SK-N-MC (cell line): ENCODE data around the gene STAG1.

Experiments
- EZH2 ChIP-seq: fragments of 200-600 bp; sonication (generic); IDR thresholded peaks from one replicate; pipeline ENCODE4 v1.6.1; 2017; ENCODE audit warnings: antibody characterized with exemption
- FOXP2 ChIP-seq: optimal IDR thresholded peaks from 2 replicates; pipeline ENCODE3; 2011; ENCODE audit warnings: mild to moderate bottlenecking, moderate library complexity; ENCODE audit not compliant: insufficient read depth; ENCODE audit errors: extremely low read length, control extremely low read depth
- POLR2AphosphoS5 ChIP-seq: IDR thresholded peaks from 2 replicates; pipeline ENCODE4 v1.6.1; 2012; ENCODE audit warnings: mild to moderate bottlenecking, low read depth, low read length, borderline replicate concordance

- TF ChIP-seq EZH2: no peak
- no peak for TF ChIP-seq POLR2AphosphoS5
- no peak for TF ChIP-seq FOXP2
These were observed 3.0 kb upstream of the STAG1 start for GRCh38 chr3:136755192-136755591.
